Hematopoietic multipotent progenitor cell treated with erythropoietin and hydrocortisone succinate and interleukin-3 and kit ligand, for 4 days (in vitro differentiated cells): ENCODE results near the gene SLC25A41.

Experiments used
- DNase-seq: peaks from one replicate; pipeline ENCODE4 v3.0.0-alpha.2; 2015

Gene SLC25A41

GRCh38 chr19:6433663-6434062 lies at the start of gene SLC25A41:
Gene SLC25A41, minus strand, starts transcription at chr19:6433763. Its CDS starts 70 bp downstream, at chr19:6433693.
- DNase-seq, result no peak

- no peak for DNase-seq
Observed at GRCh38 chr19:6483235-6483634, 49.7 kb upstream of the SLC25A41 start.

GRCh38 chr19:6482343-6482686 lies 48.8 kb upstream of the SLC25A41 start:
- no peak for DNase-seq

- DNase-seq, result peak; percentile 77
Observed at GRCh38 chr19:6481541-6482342, 48.2 kb upstream of the SLC25A41 start, which contains the start of gene DENND1C. Gene DENND1C, minus strand, starts transcription at chr19:6481787. Its CDS starts 92 bp downstream, at chr19:6481695.

GRCh38 chr19:6480848-6481415 lies 47.4 kb upstream of the SLC25A41 start:
- DNase-seq, result no peak

- DNase-seq, result no peak
Observed at GRCh38 chr19:6479836-6480398, 46.4 kb upstream of the SLC25A41 start.

GRCh38 chr19:6478815-6479214 lies 45.3 kb upstream of the SLC25A41 start:
- DNase-seq, result no peak

GRCh38 chr19:6476896-6477431 lies 43.4 kb upstream of the SLC25A41 start:
- DNase-seq, result no peak

- DNase-seq, result peak; percentile 59
Observed at GRCh38 chr19:6476155-6476895, 42.8 kb upstream of the SLC25A41 start.

- DNase-seq, result no peak
Observed at GRCh38 chr19:6475321-6476108, 42.0 kb upstream of the SLC25A41 start.

GRCh38 chr19:6473647-6474046 lies 40.1 kb upstream of the SLC25A41 start:
- no peak for DNase-seq

GRCh38 chr19:6472713-6473112 lies 39.1 kb upstream of the SLC25A41 start:
- DNase-seq, result no peak

GRCh38 chr19:6471076-6471475 lies 37.5 kb upstream of the SLC25A41 start:
- no peak for DNase-seq

GRCh38 chr19:6470173-6470572 lies 36.6 kb upstream of the SLC25A41 start:
- no peak for DNase-seq

- DNase-seq, result no peak
Observed at GRCh38 chr19:6467384-6467783, 33.8 kb upstream of the SLC25A41 start.

- DNase-seq, result no peak
Observed at GRCh38 chr19:6466526-6467248, 33.1 kb upstream of the SLC25A41 start.

- no peak for DNase-seq
Observed at GRCh38 chr19:6465663-6466062, 32.1 kb upstream of the SLC25A41 start.

- DNase-seq, result no peak
Observed at GRCh38 chr19:6465006-6465405, 31.4 kb upstream of the SLC25A41 start.

- DNase-seq, result no peak
Observed at GRCh38 chr19:6464070-6464873, 30.7 kb upstream of the SLC25A41 start, which contains the start of gene CRB3. Gene CRB3, plus strand, starts transcription at chr19:6464271. Its CDS starts 431 bp downstream, at chr19:6464702.

- peak; percentile 99 for DNase-seq
Observed at GRCh38 chr19:6460099-6460884, 26.7 kb upstream of the SLC25A41 start.
